Aorta (tissue), 5 donors: ENCODE results near the gene MAD1L1. TPM values are rescaled to one million over a fixed set of nuclear protein-coding genes. Genes with fewer than 3 reads are reported as not detected.

Source experiments
- ATAC-seq: fragments of 200-7000 bp; cut with Tn5 transposase; one replicate; pipeline ENCODE4 v1.9.1; 2022; ENCODE audit warnings: moderate library complexity; ENCODE audit not compliant: low FRiP score
- DNase-seq, 2 donors: peaks; one replicate each; pipeline ENCODE4 v3.0.0-alpha.2; 2020
- H3K27ac ChIP-seq, 2 donors: one replicate each; pipeline ENCODE4 v1.5.1; 2013; ENCODE audit warnings: low read length in 2 of 2, mild to moderate bottlenecking in 2 of 2, moderate library complexity in 2 of 2, control low read depth in 1 of 2, inconsistent platforms in 1 of 2, low read depth in 1 of 2
- H3K27me3 ChIP-seq, 2 donors: one replicate each; pipeline ENCODE4 v1.6.1; 2013; ENCODE audit warnings: control low read depth in 1 of 2, low read length in 1 of 2, mild to moderate bottlenecking in 1 of 2, moderate library complexity in 1 of 2; ENCODE audit not compliant: insufficient read depth in 2 of 2, control insufficient read depth in 1 of 2
- H3K36me3 ChIP-seq, 2 donors: one replicate each; pipeline ENCODE4 v1.6.1; 2013; ENCODE audit warnings: control low read depth in 1 of 2, low read length in 1 of 2, mild to moderate bottlenecking in 1 of 2; ENCODE audit not compliant: insufficient read depth in 2 of 2, control insufficient read depth in 1 of 2
- H3K4me1 ChIP-seq, 2 donors: one replicate each; pipeline ENCODE4 v1.6.1; 2013; ENCODE audit warnings: low read length in 2 of 2, control low read depth in 1 of 2, mild to moderate bottlenecking in 1 of 2, moderate library complexity in 1 of 2; ENCODE audit not compliant: insufficient read depth in 2 of 2, control insufficient read depth in 1 of 2
- H3K4me3 ChIP-seq, 2 donors: one replicate each; pipeline ENCODE4 v1.5.1; 2013; ENCODE audit warnings: low read length in 2 of 2, control low read depth in 1 of 2, mild to moderate bottlenecking in 1 of 2
- H3K9me3 ChIP-seq: one replicate; pipeline ENCODE4 v1.6.1; 2013; ENCODE audit warnings: mild to moderate bottlenecking, low read length; ENCODE audit not compliant: control insufficient read depth
- WGBS, 2 donors: extraction: QIAGEN DNeasy Blood & Tissue Kit; methylation state at CpG; one replicate each; pipeline ENCODE4 v1.1.7; 2013; 5-methylcytosine and 5-hydroxymethylcytosine counted together
- intact Hi-C, 2 donors: fragments of 100-400 bp; cut with DNase I; formaldehyde crosslinking; loops; one replicate each; pipeline versions ENCODE4 v1.14.2 to v1.15.0; 2022
- polyA plus RNA-seq, 2 donors: library from polyadenylated mRNA; stranded (reverse); fragments of 200-250 nt; gene quantifications; one replicate each; pipeline ENCODE4 v1.2.3, GENCODE V29; 2013
- total RNA-seq, 2 donors: library from RNA; stranded (reverse); fragmentation: NEBNext Ultra II Directional; extraction: Animal tissue kit (Norgen Biotek cat#: 25700); gene quantifications; one replicate each; pipeline ENCODE4 v1.2.1, GENCODE V29; 2021
- donor health status: healthy with polysubstance abuse.
- donor health status: Bipolar disorder and iron deficiency.
- donor health status: DM: no; HTN: no; CAD: no.
- donor health status: DM: no; HTN: no; CAD: no.
- donor health status: DM: yes; HTN: yes; CAD: no.

Gene MAD1L1
- total and polyA plus RNA-seq, 4 donors, result 14.8 to 35.8 (median 20.2) TPM

DNA sequence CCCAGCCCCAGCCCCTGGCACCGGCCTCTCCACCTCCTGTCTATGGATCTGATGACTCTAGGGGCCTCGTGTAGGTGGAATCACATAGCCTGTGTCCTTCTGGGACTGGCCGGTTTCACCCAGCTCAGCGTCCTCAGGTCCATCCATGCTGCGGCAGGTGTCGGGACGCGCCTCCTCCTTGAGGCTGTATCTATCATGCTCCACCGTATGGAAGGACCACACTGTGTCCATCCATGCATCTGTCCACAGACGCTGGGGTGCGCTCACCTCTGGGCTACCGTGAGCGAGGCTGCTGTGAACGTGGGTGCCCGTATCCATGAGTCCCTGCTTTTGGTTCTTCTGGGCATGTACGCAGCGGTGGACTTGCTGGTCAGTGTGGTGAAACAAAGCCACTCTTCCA, 281.1 kb downstream of the MAD1L1 start:
- Histone ChIP-seq H3K27me3 (no peaks in the 10 kb centered on the region), H3K4me1 (no peaks in the 10 kb centered on the region), H3K27ac (no peak overlapping the region), H3K36me3 (no peaks in the 10 kb centered on the region), H3K9me3 (no peaks in the 10 kb centered on the region), H3K4me3 (no peak overlapping the region)
- ATAC-seq (no peak), DNase-seq (peak in 1 of 2 donors; percentile 40)
- 89 to 90% methylated on average over 17 of the region's 17 CpGs for WGBS, 2 donors
- intact Hi-C loops, result no loop called here

DNA sequence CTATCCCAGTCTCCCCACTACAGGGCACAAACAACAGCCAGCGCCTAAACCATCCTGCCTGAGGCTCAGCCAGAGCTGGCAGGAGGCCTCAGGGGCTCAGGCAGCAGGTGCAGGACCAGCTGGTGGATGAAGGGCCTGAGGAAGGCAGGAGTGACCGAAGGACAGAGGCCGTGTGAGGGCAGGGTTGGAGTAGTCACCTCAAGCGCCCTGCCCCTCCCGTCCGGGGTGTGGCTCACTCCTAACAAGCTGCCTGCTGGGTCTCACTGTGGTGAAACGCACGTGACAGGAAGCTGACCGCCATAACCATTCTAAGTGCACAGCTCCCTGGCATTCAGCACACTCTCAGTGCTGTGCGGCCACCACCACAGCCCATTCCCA, 281.6 kb downstream of the MAD1L1 start:
- Histone ChIP-seq H3K27me3 (no peaks in the 10 kb centered on the region), H3K4me1 (no peaks in the 10 kb centered on the region), H3K27ac (no peak overlapping the region), H3K36me3 (no peaks in the 10 kb centered on the region), H3K4me3 (no peak overlapping the region), H3K9me3 (no peaks in the 10 kb centered on the region)
- 88 to 89% methylated on average over 10 of the region's 10 CpGs for WGBS, 2 donors
- ATAC-seq (no peak), DNase-seq (peak; percentile 63 to 69)
- intact Hi-C loops, result no loop called here

DNA sequence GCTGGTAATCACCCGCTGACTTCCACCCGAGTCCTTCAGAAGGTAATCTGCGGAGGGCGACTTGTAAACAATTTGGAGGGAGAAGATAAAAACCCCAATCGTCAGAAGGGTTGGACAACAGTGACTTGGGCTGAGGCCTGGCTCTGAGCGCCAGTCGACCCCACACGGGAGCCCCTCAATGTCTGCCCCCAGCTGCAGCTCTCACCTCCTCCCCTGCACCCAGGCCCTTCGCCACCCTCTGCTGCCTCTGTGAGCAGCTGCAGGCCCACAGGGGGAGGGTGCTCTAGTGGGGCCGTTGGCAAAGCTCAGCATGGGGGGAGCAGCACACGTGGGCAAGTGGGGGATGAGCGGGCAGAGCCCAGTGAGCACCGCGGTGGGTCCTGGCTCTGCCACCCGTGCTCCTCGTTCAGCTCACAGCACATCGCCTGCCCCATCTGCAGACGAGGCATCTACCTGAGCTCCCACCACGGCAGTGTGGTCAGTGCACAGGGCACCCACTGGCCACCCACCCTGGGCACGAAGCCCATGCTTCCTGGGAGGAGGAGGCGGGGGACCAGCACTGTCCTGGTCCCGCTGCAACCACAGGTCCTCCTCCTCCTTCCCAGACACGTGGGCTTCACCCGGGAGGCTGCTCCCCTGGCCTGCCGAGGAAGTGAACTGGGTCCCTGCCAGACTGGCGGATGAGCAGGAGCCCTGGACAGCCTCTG, 282.1 kb downstream of the MAD1L1 start:
- WGBS, 2 donors, result 84 to 89% methylated on average over 25 to 26 of the region's 26 CpGs
- no peaks in the 10 kb centered on the region for H3K36me3 ChIP-seq
- H3K9me3 ChIP-seq, result no peaks in the 10 kb centered on the region
- intact Hi-C loops, result no loop called here
- H3K27ac ChIP-seq, result no peak overlapping the region
- DNase-seq, result peak; percentile 35 to 68
- no peak overlapping the region for H3K4me3 ChIP-seq
- H3K27me3 ChIP-seq, result no peaks in the 10 kb centered on the region
- ATAC-seq, result no peak
- H3K4me1 ChIP-seq, result no peaks in the 10 kb centered on the region

DNA sequence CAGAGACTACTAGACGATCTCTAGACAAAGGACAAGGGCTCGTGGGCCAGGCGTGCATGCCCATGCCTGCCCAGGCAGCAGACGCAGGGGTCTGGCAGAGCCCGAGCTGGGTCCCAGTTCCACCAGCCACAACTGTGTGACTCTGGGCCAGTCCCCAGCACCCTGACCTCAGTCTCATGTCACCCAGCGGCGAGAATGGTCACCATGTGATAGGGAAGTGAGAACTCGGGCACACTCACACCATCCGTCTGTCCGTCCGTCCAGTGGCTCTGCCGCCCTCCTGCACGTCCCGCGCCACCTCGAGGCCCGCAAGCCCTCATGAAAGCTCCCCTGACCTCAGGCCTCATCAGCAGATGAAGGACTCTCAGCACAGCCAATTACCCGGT, 282.7 kb downstream of the MAD1L1 start:
- WGBS, 2 donors, result 91 to 93% methylated on average over 17 to 18 of the region's 18 CpGs
- Histone ChIP-seq H3K9me3 (no peaks in the 10 kb centered on the region), H3K27me3 (no peaks in the 10 kb centered on the region), H3K36me3 (no peaks in the 10 kb centered on the region), H3K4me3 (no peak overlapping the region), H3K4me1 (no peaks in the 10 kb centered on the region), H3K27ac (no peak overlapping the region)
- DNase-seq (peak; percentile 46 to 67), ATAC-seq (no peak)
- intact Hi-C loops, result no loop called here

DNA sequence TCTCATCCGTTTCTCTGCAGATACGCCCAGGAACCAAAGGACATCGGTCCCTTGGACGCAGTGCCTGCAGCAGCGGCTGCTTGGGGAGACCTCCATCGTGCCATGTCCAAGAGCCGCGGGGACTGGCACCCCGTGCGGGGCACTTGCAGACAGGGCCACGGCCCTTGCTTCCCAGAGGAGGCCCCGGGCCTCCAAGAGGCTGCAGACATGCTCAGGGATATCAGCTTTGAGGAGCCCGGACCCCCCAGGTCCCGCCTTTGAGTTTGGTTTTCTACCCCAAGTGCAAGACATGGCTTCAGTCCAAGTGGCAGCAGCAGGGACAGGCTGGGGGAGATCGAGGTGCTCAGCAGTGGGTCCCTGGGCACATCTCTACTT, 283.1 kb downstream of the MAD1L1 start:
- H3K27me3 ChIP-seq, result no peaks in the 10 kb centered on the region
- H3K4me1 ChIP-seq, result no peaks in the 10 kb centered on the region
- no peaks in the 10 kb centered on the region for H3K36me3 ChIP-seq

DNA sequence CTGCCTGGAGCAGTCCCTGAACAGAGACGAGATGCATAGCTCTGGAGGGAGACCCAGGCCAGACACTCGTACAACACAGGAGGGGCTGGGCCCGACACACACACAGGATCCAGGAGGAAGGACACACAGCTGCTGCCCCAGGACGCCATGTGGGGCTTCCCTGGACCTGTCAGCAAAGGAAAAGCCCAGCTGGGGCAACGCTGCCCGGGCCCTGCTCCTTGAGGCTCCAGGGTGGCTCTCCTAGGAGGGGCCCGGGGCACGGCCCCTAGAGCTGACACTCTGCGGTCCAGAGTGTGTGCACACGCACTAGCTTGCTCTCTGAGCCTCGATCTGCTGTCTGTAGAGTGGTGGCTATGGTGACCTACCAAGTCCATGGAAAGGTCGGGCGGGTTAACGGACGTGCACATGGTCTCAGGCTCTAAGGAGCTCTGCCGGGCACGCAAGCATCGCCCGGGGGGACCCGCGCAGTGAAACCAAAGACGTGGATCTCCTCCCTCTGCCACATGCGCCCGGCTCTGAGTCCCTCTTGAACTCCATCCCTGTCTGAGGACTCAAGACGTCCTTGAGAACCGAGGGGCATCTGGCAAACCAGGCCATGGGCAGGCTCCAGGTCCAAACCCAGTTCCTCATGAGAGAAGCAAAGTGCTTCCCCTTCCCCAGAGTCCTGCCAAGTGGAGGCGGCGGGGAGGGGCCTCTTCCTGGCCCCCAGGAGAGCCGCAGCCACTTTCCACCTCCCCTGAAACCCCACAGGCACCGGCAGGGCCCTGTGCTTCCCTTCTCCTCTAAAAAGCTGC, 283.7 kb downstream of the MAD1L1 start:
- no peak for ATAC-seq
- no peaks in the 10 kb centered on the region for H3K27me3 ChIP-seq
- no peaks in the 10 kb centered on the region for H3K4me1 ChIP-seq
- H3K4me3 ChIP-seq, result no peak overlapping the region
- peak; percentile 41 to 72 for DNase-seq
- no peaks in the 10 kb centered on the region for H3K36me3 ChIP-seq
- intact Hi-C loops, result no loop called here
- 93 to 94% methylated on average over 29 to 30 of the region's 30 CpGs for WGBS, 2 donors
- no peak overlapping the region for H3K27ac ChIP-seq
- no peaks in the 10 kb centered on the region for H3K9me3 ChIP-seq

More for the DNA sequence above, 283.1 kb downstream of the MAD1L1 start:
- Histone ChIP-seq H3K9me3 (no peaks in the 10 kb centered on the region), H3K27ac (no peak overlapping the region), H3K4me3 (no peak overlapping the region)
- WGBS, 2 donors, result 88 to 89% methylated on average over 15 of the region's 15 CpGs
- intact Hi-C loops, result no loop called here
- no peak for ATAC-seq
- DNase-seq, result peak; percentile 20 to 61

DNA sequence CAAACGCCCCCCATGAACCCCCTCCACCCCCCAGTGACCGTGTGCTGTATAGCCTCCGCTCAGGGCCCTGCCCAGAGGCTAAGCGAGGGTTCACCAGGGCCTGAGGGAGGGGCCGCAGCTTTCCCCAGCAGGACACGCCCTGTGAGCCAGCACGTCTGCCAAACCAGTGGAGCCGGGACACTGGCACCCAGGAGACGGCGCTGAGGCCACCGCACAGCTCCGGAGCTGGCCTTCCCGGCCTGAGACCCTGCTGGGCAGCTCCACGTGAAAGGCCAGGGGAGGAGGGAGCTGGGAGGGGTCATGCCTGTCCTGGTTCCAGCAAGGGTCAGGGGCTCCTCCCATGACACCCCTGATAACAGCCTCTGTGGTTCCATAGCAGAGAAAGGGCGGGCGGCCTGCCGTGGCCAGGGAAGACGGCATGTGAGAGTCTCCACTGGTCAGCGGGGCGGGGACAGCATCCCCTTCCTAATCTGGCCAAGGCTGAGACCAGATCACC, 284.4 kb downstream of the MAD1L1 start:
- DNase-seq, result peak; percentile 42 to 73
- Histone ChIP-seq H3K36me3 (no peaks in the 10 kb centered on the region), H3K4me3 (no peak overlapping the region), H3K9me3 (no peaks in the 10 kb centered on the region), H3K27ac (no peak overlapping the region), H3K4me1 (no peaks in the 10 kb centered on the region), H3K27me3 (no peaks in the 10 kb centered on the region)
- intact Hi-C loops, result no loop called here
- no peak for ATAC-seq
- WGBS, 2 donors, result 88 to 89% methylated on average over 20 of the region's 20 CpGs

DNA sequence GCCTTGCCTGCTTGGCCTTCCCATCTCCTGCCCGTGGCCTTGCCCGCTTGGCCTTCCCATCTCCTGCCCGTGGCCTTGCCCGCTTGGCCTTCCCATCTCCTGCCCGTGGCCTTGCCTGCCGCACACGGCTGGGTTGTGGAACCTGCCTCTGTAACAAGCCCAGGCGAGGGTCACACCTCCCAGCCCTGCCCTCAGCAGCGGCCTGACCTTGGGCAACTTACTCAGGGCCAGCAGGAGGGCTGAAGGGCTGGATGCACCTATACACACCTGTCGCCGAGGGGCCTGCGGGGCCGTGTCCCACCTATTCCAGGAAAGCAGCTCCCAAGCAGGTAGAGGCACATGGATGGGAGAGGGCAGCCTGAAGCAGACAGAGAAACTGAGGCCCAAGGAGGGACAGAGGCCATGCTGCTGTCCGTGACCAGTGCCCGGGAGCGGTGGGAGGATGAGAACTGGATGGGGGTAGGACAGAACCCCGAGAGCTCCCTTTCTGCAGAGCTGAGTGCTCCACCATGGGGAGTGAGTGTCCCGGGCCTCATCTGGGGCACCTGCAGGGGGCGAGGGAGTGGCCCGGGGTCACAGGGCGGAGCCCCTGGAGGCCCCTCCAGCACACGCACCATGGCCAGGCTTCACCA, 285.0 kb downstream of the MAD1L1 start:
- ATAC-seq (no peak), DNase-seq (peak; percentile 29 to 62)
- H3K9me3 ChIP-seq, result no peaks in the 10 kb centered on the region
- intact Hi-C loops, result no loop called here
- H3K4me3 ChIP-seq, result no peak overlapping the region
- no peaks in the 10 kb centered on the region for H3K36me3 ChIP-seq
- H3K27me3 ChIP-seq, result no peaks in the 10 kb centered on the region
- WGBS, 2 donors, result 87 to 88% methylated on average over 17 to 22 of the region's 22 CpGs
- H3K27ac ChIP-seq, result no peak overlapping the region
- no peaks in the 10 kb centered on the region for H3K4me1 ChIP-seq
